Limb (tissue), 2 donors: ENCODE measurements around the gene ADAMTS10.
"Not testable (repeated sequence)": the region's sequence is repeated elsewhere in the genome, so short reads cannot be mapped to it uniquely, and the experiment has no call there.

ENCODE experiments used
- DNase-seq, 2 donors: peaks; one replicate each; pipeline ENCODE4 v3.0.0-alpha.2; 2016; ENCODE audit errors: extremely low spot score in 2 of 2

The ADAMTS10 gene

GRCh38 chr19:8564866-8565265, 45.6 kb downstream of the ADAMTS10 start:
- DNase-seq, result not testable (repeated sequence)

GRCh38 chr19:8561075-8561764, 49.3 kb downstream of the ADAMTS10 start:
- no peak for DNase-seq

GRCh38 chr19:8558325-8558724, 52.2 kb downstream of the ADAMTS10 start:
- no peak for DNase-seq

DNA sequence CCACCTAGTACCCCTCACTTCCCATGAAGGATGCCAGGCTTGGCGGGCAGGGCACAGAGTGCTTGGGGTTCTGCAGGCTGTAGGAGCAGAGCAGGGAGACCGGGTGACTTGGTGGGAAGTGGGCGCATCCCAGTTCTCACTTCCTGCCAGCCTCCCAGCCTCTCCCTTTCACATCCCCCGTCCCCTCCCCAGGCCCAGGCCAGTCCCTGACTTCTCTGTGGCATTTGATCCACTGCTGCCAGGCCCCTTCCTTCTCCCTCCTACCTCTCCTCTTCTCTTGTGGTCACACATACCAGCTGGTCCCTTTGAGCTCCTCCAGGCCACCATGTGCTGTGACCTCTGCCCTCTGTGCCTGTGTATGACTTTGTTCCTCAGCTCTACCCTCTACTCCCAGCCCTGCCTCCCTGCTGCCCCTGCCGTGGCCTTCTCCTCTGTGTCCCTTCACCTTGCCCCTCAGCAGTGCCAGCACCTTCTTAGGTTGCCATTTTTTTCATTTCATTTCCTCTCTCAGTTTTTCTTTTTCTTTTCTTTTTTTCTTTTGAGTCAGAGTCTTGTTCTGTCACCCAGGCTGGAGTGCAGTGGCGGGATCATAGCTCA, 52.8 kb downstream of the ADAMTS10 start:
- DNase-seq, result no peak

- DNase-seq, result not testable (repeated sequence)
Measured at GRCh38 chr19:8553729-8554128, 56.8 kb downstream of the ADAMTS10 start.

- DNase-seq, result no peak
Measured at GRCh38 chr19:8552810-8553209, 57.7 kb downstream of the ADAMTS10 start.

GRCh38 chr19:8550070-8550469, 60.4 kb downstream of the ADAMTS10 start:
- DNase-seq, result no peak

DNA sequence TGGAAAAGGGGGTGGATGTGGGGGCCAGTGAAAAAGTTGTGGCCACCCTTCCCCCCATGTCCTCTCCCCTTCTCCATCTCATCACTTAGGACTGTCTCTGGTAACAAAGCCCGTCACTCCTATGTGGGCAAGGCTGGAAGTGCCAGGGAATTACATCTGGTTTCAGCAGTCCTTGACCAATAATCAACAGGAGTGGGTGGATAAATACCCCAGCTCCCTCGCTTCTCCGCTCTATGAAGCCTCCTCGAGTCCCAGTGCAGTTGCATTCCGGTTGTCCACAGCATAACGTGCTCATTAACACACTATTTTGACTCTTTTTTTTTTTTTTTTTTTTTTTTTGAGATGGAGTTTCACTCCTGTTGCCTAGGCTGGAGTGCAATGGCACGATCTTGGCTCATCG, 64.8 kb downstream of the ADAMTS10 start:
- DNase-seq, result no peak

DNA sequence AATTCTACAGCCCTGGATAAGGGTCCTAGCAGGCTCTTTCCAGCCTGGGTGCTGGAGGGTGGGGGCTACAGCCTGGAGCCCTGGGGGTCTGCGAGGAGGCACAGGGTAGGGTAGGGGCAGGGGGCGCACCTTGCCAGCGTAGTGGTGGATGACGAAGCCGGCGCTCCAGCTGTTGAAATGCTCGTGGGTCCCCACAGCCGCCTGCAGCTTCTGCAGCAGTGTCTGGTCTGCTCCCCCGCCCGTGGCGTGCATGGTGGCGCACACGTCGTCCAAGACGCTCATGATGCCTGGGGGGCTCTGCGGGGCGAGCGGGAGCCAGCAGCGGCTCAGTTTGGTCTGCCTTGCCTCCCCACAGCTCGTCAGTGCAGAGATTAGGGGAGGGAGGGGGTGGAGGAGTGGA, 66.3 kb downstream of the ADAMTS10 start:
- no peak for DNase-seq

- no peak for DNase-seq
Measured at GRCh38 chr19:8539621-8540149, 70.8 kb downstream of the ADAMTS10 start.

- no peak for DNase-seq
Measured at GRCh38 chr19:8537099-8537498, 73.4 kb downstream of the ADAMTS10 start.

GRCh38 chr19:8536282-8536681, 74.2 kb downstream of the ADAMTS10 start:
- no peak for DNase-seq

- no peak for DNase-seq
Measured at GRCh38 chr19:8532225-8532624, 78.3 kb downstream of the ADAMTS10 start.

GRCh38 chr19:8531470-8531869, 79.0 kb downstream of the ADAMTS10 start:
- no peak for DNase-seq
